GM12865 (cell line): ENCODE results near the gene BCAT1.

Experiments
- DNase-seq: peaks from one replicate; pipeline ENCODE4 v3.0.0; 2010; ENCODE audit warnings: low read depth
- H3K4me3 ChIP-seq: 2 replicates; pipeline ENCODE4 v1.5.1; 2011; ENCODE audit warnings: mild to moderate bottlenecking, low read depth, low read length, control low read depth
- TF ChIP-seq, protein P1 (sequence below): IDR thresholded peaks from 2 replicates; pipeline ENCODE4 v1.5.1; 2011; ENCODE audit warnings: low read length, control low read depth, low read depth, inconsistent platforms; ENCODE audit not compliant: insufficient read depth; ENCODE audit errors: missing control alignments

Gene BCAT1

DNA sequence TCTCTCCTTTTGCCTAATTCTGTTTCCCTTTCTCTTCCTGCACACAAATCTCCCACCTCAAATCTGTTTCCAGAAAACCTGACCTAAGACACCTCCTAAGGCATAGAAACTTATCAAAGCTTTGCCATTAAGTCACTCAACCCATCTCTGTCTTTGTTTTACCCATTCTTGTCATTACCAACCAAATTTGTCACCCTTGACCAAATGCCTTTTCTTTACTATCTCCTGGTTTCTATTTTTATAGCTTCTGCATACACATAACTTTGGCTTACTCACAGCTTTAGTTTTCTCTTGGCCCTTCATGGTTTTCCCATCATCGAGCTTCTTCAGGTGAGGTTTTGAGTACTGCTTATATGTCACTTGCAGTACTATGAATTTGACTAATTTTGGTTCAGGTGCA, 184.2 kb downstream of the BCAT1 start:
- no peak overlapping the region for H3K4me3 ChIP-seq
- DNase-seq: no peak
- TF ChIP-seq, protein P1, sequence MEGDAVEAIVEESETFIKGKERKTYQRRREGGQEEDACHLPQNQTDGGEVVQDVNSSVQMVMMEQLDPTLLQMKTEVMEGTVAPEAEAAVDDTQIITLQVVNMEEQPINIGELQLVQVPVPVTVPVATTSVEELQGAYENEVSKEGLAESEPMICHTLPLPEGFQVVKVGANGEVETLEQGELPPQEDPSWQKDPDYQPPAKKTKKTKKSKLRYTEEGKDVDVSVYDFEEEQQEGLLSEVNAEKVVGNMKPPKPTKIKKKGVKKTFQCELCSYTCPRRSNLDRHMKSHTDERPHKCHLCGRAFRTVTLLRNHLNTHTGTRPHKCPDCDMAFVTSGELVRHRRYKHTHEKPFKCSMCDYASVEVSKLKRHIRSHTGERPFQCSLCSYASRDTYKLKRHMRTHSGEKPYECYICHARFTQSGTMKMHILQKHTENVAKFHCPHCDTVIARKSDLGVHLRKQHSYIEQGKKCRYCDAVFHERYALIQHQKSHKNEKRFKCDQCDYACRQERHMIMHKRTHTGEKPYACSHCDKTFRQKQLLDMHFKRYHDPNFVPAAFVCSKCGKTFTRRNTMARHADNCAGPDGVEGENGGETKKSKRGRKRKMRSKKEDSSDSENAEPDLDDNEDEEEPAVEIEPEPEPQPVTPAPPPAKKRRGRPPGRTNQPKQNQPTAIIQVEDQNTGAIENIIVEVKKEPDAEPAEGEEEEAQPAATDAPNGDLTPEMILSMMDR: no peak

DNA sequence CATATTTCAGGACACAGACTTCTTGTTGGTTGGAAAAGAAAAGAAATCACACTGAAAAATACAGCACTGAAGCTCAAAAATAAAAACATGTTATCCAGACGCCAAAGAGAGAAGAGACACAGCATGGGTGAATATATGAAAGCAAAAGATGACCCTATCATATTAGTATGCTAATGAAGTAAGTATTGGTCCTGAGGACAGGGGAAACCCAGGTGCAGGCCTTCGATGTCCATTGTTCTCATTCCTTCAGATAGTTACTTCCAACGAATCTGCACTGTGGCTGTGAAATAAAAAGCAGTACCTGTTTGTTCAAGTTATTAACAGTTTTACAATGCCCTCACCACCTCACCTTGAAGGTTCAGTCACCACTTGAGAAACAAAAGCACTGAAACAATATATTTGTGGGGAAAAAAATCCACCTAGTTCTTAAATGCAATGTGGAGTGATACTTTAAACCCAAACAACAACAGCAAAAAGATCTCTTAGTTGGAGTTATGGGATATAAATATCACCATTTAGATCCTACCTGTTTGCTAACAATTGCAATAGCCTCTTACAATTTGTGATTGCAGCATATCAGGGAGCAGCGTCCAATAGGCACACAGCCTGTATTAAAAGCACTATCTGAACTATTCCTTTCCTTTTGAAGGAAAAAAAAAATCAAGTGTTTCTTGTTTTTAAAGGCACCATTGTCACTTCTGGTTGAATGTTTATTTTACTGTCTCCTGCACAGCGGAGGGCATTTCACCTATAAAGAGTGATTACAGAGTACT, 188.1 kb downstream of the BCAT1 start:
- DNase-seq: no peak
- TF ChIP-seq, protein P1: no peak
- H3K4me3 ChIP-seq: no peak overlapping the region

DNA sequence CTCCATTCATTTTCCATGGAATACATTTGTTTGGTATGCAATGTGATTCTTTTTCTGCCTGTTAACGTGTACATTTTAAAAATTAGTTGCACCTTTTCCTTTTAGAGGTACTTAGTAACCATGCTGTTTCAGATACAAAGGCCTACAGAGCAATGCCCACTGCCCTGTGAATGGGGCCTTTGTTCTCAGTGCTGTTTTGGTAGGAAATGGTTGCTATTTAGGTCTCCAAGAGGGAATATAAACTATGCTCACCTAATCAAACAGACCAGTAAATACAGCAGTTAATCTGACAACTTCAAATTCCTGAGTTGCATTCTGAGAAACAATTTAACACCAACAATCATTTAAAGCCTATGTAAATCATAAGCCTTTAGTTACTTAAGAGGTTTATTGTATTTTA, 188.7 kb downstream of the BCAT1 start:
- no peak for DNase-seq
- H3K4me3 ChIP-seq: no peak overlapping the region
- TF ChIP-seq, protein P1: no peak
